K562 (cell line): ENCODE measurements around the gene PPP1CC. TPM values are rescaled to one million over a fixed set of nuclear protein-coding genes. Genes with fewer than 3 reads are reported as not detected.

Experiments
- ARID2 ChIP-seq: fragments of 450-650 bp; IDR thresholded peaks from 2 replicates; pipeline ENCODE4 v1.6.1; 2017; ENCODE audit warnings: antibody characterized with exemption, mild to moderate bottlenecking
- ARNT ChIP-seq, 2 experiments: fragments of 450-650 bp; IDR thresholded peaks; 2 replicates each; pipeline ENCODE4 v1.6.1; 2016; ENCODE audit warnings: mild to moderate bottlenecking in 1 of 2
- ATF7 ChIP-seq: fragments of 450-650 bp; IDR thresholded peaks from 2 replicates; pipeline ENCODE4 v1.7.1; 2014; ENCODE audit warnings: mild to moderate bottlenecking, moderate library complexity
- FOXJ3 ChIP-seq: sonication (generic); formaldehyde crosslinking; IDR thresholded peaks from 2 replicates; pipeline ENCODE4 v1.4.0; 2020; ENCODE audit warnings: mild to moderate bottlenecking, missing genetic modification reagents
- JUN ChIP-seq, 2 experiments: sonication (generic) in 1 of 2; formaldehyde crosslinking in 1 of 2; IDR thresholded peaks; 2 replicates each; pipeline versions ENCODE4 v1.6.1 to v1.8.0; 2012 to 2022; ENCODE audit warnings: borderline replicate concordance in 2 of 2, mild to moderate bottlenecking in 2 of 2, improper control_type of control experiment in 1 of 2, low read depth in 1 of 2, low read length in 1 of 2, missing genetic modification reagents in 1 of 2
- JUND ChIP-seq, 2 experiments: IDR thresholded peaks; 2 replicates in 1 of 2; 3 replicates in 1 of 2; pipeline ENCODE4 v1.6.1; 2011; ENCODE audit warnings: borderline replicate concordance in 2 of 2, low read depth in 2 of 2, low read length in 2 of 2, improper control_type of control experiment in 1 of 2, missing biosample characterization in 1 of 2, missing genetic modification characterization in 1 of 2, missing genetic modification reagents in 1 of 2
- MAX ChIP-seq: sonication (generic); formaldehyde crosslinking; IDR thresholded peaks from 2 replicates; pipeline ENCODE4 v1.9.0; 2022; ENCODE audit warnings: mild to moderate bottlenecking, missing genetic modification reagents
- PHF8 ChIP-seq: fragments of 200-600 bp; sonication (generic); IDR thresholded peaks from 2 replicates; pipeline ENCODE4 v1.6.1; 2012; ENCODE audit warnings: mixed run types, mild to moderate bottlenecking, inconsistent platforms, low read length, moderate library complexity, borderline replicate concordance
- PTBP1 ChIP-seq: fragments of 200-400 bp; formaldehyde crosslinking; IDR thresholded peaks from 2 replicates; pipeline ENCODE4 v1.6.1; 2017; ENCODE audit warnings: low read depth, low read length
- SMARCA4 ChIP-seq: fragments of 450-650 bp; IDR thresholded peaks from 2 replicates; pipeline ENCODE4 v1.6.1; 2016
- TAF1 ChIP-seq: IDR thresholded peaks from 2 replicates; pipeline ENCODE4 v1.6.1; 2011; ENCODE audit warnings: mild to moderate bottlenecking, low read length, moderate library complexity; ENCODE audit not compliant: insufficient read depth, control insufficient read depth, severe bottlenecking; ENCODE audit errors: extremely low read depth
- TAF9B ChIP-seq: fragments of 450-650 bp; IDR thresholded peaks from 2 replicates; pipeline ENCODE4 v1.6.1; 2018; ENCODE audit warnings: mild to moderate bottlenecking; ENCODE audit not compliant: partially characterized antibody
- ZNF239 ChIP-seq: fragments of 250-450 bp; sonication (Bioruptor Pico); IDR thresholded peaks from 2 replicates; pipeline ENCODE4 v1.4.0; 2020; ENCODE audit warnings: mild to moderate bottlenecking
- ZNF395 ChIP-seq: fragments of 200-800 bp; sonication (Bioruptor generic); IDR thresholded peaks from 2 replicates; pipeline ENCODE4 v1.6.1; 2017; ENCODE audit warnings: missing genetic modification characterization, missing compliant biosample characterization
- polyA plus RNA-seq, 8 experiments: library from polyadenylated mRNA; depleted of rRNA in 4 of 8; stranded (reverse) in 5 of 8; unstranded in 3 of 8; fragments of >200 nt; fragmentation: Nextera tagmentation in 2 of 8; fragmentation: Illumina TruSeq in 1 of 8; extraction: Ambion mirVana in 2 of 8; extraction: Trizol in 1 of 8; gene quantifications; 2 replicates each; pipeline versions ENCODE4 v1.2.1 to v1.2.3, GENCODE V29; 2011 to 2014; ENCODE audit warnings: inconsistent platforms in 1 of 8, missing spikeins in 1 of 8
- total RNA-seq, 7 experiments: library from RNA; depleted of rRNA in 6 of 7; stranded (reverse); fragments of >200 nt in 6 of 7; fragmentation: Illumina TruSeq in 2 of 7; extraction: Trizol in 2 of 7; gene quantifications; 2 replicates each; pipeline versions ENCODE4 v1.2.1 to v1.2.3, GENCODE V29; 2011 to 2021; ENCODE audit warnings: low replicate concordance in 1 of 7
- TF ChIP-seq, protein P1 (sequence below), 3 experiments: fragments of 200-800 bp in 1 of 3; sonication (Bioruptor generic) in 1 of 3; sonication (generic) in 1 of 3; formaldehyde crosslinking in 1 of 3; IDR thresholded peaks; 2 replicates each; pipeline versions ENCODE4 v1.6.1 to v1.8.0; 2016 to 2022; ENCODE audit warnings: mild to moderate bottlenecking in 2 of 3, missing compliant biosample characterization in 2 of 3, missing genetic modification characterization in 2 of 3, missing genetic modification reagents in 1 of 3
- TF ChIP-seq, protein P2 (sequence below): fragments of 450-650 bp; IDR thresholded peaks from 2 replicates; pipeline ENCODE4 v1.6.1; 2016; ENCODE audit warnings: low read depth, mild to moderate bottlenecking, moderate library complexity
- TF ChIP-seq, protein P3 (sequence below): fragments of 250-450 bp; sonication (Bioruptor Pico); IDR thresholded peaks from 2 replicates; pipeline ENCODE4 v1.5.0; 2020; ENCODE audit warnings: mild to moderate bottlenecking, borderline replicate concordance
- TF ChIP-seq, protein P4 (sequence below): IDR thresholded peaks from 2 replicates; pipeline ENCODE4 v1.6.1; 2012; ENCODE audit warnings: low read depth, low read length, improper control_type of control experiment, borderline replicate concordance

The PPP1CC gene
- total and polyA plus RNA-seq, 9 of the 15 experiments (the other 6 are each of a cell fraction or from before 2014, with no cell fraction given): 67.4 to 286 (median 195) TPM

DNA sequence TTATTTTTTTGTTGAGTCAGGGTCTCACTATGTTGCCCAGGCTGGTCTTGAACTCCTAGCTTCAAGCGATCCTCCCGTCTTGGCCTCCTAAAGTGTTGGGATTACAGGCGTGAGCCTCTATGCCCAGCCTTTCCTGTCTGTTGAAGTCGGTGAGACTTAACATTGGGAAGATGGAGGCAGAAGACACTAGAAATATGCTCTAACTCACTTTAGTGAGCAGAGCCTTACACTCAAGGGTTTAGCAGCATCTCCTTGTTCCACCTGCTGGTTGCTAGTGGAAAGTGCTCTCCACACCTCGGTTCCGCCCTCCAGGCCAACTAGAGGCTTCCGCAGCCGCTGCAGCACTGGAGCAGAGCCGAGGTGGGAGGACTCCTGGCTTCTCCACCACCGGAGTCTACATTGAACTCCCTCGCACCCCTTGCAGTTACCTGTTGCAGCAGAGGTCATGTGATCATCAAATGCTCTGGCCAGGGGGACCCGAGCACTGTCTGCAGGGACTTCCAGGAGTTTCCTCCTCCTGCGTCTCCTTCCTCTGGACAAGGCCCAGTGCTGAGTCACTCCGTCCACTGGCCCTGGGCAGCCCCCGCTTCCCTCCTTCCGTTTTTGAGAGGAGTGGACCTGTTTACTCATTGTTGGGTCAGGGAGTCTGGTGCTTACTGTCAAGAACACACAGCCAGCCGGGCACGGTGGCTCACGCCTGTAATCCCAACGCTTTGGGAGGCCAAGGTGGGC lies 44.4 kb downstream of the PPP1CC start (continued):
- TF ChIP-seq TAF9B (no peak), ZNF239 (CRISPR knock-in tag) (no peak), ARNT (IDR thresholded peaks at IDR 0.05) (peak in 1 of 2 experiments; percentile 30; a peak in 1 of 4 replicates), PHF8 (peak; percentile 32; the same call in 1 of the 2 replicates), JUND (IDR thresholded peaks at IDR 0.05; ENCODE audit: borderline replicate concordance, low read depth, low read length) (peak; percentile 86), JUND (tag; IDR thresholded peaks at IDR 0.05; ENCODE audit: borderline replicate concordance, low read depth, low read length) (peak; percentile 86; the same call in 2 of the 3 replicates), ARID2 (no peak), FOXJ3 (CRISPR knock-in tag) (no peak), ATF7 (peak; percentile 75), JUN (IDR thresholded peaks at IDR 0.05; ENCODE audit: borderline replicate concordance, low read depth, low read length) (peak; percentile 57), JUN (CRISPR knock-in tag; IDR thresholded peaks at IDR 0.05; ENCODE audit: borderline replicate concordance) (no peak), PTBP1 (no peak), TAF1 (no peak), SMARCA4 (peak; percentile 92), MAX (CRISPR knock-in tag) (peak; percentile 63), ZNF395 (CRISPR knock-in tag) (peak; percentile 17; the same call in 1 of the 2 replicates)
- TF ChIP-seq, protein P1, sequence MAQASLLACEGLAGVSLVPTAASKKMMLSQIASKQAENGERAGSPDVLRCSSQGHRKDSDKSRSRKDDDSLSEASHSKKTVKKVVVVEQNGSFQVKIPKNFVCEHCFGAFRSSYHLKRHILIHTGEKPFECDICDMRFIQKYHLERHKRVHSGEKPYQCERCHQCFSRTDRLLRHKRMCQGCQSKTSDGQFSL (CRISPR knock-in tag; IDR thresholded peaks at IDR 0.05): no peak
- TF ChIP-seq, protein P1 (tag; IDR thresholded peaks at IDR 0.05): no peak
- TF ChIP-seq, protein P2, sequence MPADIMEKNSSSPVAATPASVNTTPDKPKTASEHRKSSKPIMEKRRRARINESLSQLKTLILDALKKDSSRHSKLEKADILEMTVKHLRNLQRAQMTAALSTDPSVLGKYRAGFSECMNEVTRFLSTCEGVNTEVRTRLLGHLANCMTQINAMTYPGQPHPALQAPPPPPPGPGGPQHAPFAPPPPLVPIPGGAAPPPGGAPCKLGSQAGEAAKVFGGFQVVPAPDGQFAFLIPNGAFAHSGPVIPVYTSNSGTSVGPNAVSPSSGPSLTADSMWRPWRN: no peak
- TF ChIP-seq, protein P3, sequence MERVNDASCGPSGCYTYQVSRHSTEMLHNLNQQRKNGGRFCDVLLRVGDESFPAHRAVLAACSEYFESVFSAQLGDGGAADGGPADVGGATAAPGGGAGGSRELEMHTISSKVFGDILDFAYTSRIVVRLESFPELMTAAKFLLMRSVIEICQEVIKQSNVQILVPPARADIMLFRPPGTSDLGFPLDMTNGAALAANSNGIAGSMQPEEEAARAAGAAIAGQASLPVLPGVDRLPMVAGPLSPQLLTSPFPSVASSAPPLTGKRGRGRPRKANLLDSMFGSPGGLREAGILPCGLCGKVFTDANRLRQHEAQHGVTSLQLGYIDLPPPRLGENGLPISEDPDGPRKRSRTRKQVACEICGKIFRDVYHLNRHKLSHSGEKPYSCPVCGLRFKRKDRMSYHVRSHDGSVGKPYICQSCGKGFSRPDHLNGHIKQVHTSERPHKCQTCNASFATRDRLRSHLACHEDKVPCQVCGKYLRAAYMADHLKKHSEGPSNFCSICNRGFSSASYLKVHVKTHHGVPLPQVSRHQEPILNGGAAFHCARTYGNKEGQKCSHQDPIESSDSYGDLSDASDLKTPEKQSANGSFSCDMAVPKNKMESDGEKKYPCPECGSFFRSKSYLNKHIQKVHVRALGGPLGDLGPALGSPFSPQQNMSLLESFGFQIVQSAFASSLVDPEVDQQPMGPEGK (CRISPR knock-in tag): no peak
- TF ChIP-seq, protein P4, sequence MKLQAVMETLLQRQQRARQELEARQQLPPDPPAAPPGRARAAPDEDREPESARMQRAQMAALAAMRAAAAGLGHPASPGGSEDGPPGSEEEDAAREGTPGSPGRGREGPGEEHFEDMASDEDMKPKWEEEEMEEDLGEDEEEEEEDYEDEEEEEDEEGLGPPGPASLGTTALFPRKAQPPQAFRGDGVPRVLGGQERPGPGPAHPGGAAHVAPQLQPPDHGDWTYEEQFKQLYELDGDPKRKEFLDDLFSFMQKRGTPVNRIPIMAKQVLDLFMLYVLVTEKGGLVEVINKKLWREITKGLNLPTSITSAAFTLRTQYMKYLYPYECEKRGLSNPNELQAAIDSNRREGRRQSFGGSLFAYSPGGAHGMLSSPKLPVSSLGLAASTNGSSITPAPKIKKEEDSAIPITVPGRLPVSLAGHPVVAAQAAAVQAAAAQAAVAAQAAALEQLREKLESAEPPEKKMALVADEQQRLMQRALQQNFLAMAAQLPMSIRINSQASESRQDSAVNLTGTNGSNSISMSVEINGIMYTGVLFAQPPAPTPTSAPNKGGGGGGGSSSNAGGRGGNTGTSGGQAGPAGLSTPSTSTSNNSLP: no peak
